ENCODE measurements around the gene FGF18.

The FGF18 gene

DNA sequence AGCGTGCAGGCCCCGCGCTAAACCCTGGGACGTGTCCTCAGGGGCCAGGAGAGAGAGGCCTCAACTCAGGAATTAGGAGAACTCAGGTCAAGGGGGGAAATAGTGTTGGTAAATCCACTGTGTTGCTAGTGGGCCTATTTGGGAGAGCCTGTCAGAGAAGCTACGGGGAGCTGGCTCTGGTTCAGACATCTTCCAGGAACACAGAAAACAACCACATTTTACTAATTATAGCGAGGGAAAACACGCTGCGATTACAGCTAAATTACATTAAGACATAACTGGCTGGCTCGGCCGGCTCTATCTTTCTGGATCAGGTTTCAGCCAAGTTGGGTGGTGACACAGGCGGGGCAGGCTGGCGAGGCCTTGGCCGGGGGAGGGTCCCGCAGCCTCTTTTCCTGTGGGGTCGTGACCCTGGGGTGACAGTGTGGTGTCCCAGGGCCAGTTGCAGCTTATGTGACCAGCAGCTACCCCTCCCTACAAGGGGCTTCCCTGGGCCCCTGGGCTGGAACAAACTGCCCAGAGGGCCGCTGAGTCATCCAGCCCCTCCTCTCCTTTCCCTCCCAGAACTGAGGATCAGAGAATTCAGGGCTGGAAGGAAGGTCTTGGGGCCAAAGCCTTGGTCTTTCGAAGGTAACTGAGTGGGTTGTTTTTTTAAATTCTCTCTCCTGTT is 75.1 kb downstream of the FGF18 start (continued):
- TF ChIP-seq, protein P1, sequence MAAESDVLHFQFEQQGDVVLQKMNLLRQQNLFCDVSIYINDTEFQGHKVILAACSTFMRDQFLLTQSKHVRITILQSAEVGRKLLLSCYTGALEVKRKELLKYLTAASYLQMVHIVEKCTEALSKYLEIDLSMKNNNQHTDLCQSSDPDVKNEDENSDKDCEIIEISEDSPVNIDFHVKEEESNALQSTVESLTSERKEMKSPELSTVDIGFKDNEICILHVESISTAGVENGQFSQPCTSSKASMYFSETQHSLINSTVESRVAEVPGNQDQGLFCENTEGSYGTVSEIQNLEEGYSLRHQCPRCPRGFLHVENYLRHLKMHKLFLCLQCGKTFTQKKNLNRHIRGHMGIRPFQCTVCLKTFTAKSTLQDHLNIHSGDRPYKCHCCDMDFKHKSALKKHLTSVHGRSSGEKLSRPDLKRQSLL (tag by site-specific recombination; IDR thresholded peaks at IDR 0.05) = no peak
- TF ChIP-seq, protein P2, sequence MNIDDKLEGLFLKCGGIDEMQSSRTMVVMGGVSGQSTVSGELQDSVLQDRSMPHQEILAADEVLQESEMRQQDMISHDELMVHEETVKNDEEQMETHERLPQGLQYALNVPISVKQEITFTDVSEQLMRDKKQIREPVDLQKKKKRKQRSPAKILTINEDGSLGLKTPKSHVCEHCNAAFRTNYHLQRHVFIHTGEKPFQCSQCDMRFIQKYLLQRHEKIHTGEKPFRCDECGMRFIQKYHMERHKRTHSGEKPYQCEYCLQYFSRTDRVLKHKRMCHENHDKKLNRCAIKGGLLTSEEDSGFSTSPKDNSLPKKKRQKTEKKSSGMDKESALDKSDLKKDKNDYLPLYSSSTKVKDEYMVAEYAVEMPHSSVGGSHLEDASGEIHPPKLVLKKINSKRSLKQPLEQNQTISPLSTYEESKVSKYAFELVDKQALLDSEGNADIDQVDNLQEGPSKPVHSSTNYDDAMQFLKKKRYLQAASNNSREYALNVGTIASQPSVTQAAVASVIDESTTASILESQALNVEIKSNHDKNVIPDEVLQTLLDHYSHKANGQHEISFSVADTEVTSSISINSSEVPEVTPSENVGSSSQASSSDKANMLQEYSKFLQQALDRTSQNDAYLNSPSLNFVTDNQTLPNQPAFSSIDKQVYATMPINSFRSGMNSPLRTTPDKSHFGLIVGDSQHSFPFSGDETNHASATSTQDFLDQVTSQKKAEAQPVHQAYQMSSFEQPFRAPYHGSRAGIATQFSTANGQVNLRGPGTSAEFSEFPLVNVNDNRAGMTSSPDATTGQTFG (tag by site-specific recombination; IDR thresholded peaks at IDR 0.05; ENCODE audit: borderline replicate concordance) = no peak
- TF ChIP-seq ZNF521 (tag by site-specific recombination; IDR thresholded peaks at IDR 0.05) = no peak
- TF ChIP-seq SP3 (tag by site-specific recombination; IDR thresholded peaks at IDR 0.05) = peak; percentile 46
- no peak for TF ChIP-seq ZNF654 (tag by site-specific recombination; IDR thresholded peaks at IDR 0.05; ENCODE audit: low read depth)
- TF ChIP-seq MYNN (tag by site-specific recombination; IDR thresholded peaks at IDR 0.05; ENCODE audit: borderline replicate concordance) = no peak
- no peak for TF ChIP-seq ZNF677 (tag by site-specific recombination; IDR thresholded peaks at IDR 0.05)
- no peak for TF ChIP-seq ZNF76 (tag by site-specific recombination; IDR thresholded peaks at IDR 0.05; ENCODE audit: borderline replicate concordance, low read depth)
- TF ChIP-seq, protein P3, sequence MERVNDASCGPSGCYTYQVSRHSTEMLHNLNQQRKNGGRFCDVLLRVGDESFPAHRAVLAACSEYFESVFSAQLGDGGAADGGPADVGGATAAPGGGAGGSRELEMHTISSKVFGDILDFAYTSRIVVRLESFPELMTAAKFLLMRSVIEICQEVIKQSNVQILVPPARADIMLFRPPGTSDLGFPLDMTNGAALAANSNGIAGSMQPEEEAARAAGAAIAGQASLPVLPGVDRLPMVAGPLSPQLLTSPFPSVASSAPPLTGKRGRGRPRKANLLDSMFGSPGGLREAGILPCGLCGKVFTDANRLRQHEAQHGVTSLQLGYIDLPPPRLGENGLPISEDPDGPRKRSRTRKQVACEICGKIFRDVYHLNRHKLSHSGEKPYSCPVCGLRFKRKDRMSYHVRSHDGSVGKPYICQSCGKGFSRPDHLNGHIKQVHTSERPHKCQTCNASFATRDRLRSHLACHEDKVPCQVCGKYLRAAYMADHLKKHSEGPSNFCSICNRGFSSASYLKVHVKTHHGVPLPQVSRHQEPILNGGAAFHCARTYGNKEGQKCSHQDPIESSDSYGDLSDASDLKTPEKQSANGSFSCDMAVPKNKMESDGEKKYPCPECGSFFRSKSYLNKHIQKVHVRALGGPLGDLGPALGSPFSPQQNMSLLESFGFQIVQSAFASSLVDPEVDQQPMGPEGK (tag by site-specific recombination; IDR thresholded peaks at IDR 0.05) = peak; percentile 93
- TF ChIP-seq SCRT1 (tag by site-specific recombination; IDR thresholded peaks at IDR 0.05; ENCODE audit: borderline replicate concordance) = no peak
- no peak for TF ChIP-seq ZNF558 (tag by site-specific recombination; IDR thresholded peaks at IDR 0.05)
- TF ChIP-seq, protein P4, sequence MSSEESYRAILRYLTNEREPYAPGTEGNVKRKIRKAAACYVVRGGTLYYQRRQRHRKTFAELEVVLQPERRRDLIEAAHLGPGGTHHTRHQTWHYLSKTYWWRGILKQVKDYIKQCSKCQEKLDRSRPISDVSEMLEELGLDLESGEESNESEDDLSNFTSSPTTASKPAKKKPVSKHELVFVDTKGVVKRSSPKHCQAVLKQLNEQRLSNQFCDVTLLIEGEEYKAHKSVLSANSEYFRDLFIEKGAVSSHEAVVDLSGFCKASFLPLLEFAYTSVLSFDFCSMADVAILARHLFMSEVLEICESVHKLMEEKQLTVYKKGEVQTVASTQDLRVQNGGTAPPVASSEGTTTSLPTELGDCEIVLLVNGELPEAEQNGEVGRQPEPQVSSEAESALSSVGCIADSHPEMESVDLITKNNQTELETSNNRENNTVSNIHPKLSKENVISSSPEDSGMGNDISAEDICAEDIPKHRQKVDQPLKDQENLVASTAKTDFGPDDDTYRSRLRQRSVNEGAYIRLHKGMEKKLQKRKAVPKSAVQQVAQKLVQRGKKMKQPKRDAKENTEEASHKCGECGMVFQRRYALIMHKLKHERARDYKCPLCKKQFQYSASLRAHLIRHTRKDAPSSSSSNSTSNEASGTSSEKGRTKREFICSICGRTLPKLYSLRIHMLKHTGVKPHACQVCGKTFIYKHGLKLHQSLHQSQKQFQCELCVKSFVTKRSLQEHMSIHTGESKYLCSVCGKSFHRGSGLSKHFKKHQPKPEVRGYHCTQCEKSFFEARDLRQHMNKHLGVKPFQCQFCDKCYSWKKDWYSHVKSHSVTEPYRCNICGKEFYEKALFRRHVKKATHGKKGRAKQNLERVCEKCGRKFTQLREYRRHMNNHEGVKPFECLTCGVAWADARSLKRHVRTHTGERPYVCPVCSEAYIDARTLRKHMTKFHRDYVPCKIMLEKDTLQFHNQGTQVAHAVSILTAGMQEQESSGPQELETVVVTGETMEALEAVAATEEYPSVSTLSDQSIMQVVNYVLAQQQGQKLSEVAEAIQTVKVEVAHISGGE (tag by site-specific recombination; conservative IDR thresholded peaks at IDR 0.05; ENCODE audit: low read depth) = no peak
- no peak for TF ChIP-seq ZNF350 (tag by site-specific recombination; IDR thresholded peaks at IDR 0.05)
- TF ChIP-seq ZNF223 (tag by site-specific recombination; IDR thresholded peaks at IDR 0.05) = peak; percentile 77
- TF ChIP-seq HOXA7 (CRISPR knock-in tag; IDR thresholded peaks at IDR 0.05; ENCODE audit: borderline replicate concordance) = no peak
- TF ChIP-seq ZNF274 (IDR thresholded peaks at IDR 0.05; ENCODE audit: low read length) = no peak
- no peak for TF ChIP-seq ZNF274 (tag by site-specific recombination; IDR thresholded peaks at IDR 0.05; ENCODE audit: borderline replicate concordance)
- TF ChIP-seq ZNF19 (tag by site-specific recombination; IDR thresholded peaks at IDR 0.05; ENCODE audit: low read depth) = no peak
- TF ChIP-seq ZFP41 (tag by site-specific recombination; IDR thresholded peaks at IDR 0.05; ENCODE audit: borderline replicate concordance) = no peak
- no peak for TF ChIP-seq ZFHX2 (tag by site-specific recombination; conservative IDR thresholded peaks at IDR 0.05)
- TF ChIP-seq ZBTB7A (tag by site-specific recombination; IDR thresholded peaks at IDR 0.05; ENCODE audit: low read depth) = no peak; the same call in 1 of the 2 replicates
- TF ChIP-seq, protein P5, sequence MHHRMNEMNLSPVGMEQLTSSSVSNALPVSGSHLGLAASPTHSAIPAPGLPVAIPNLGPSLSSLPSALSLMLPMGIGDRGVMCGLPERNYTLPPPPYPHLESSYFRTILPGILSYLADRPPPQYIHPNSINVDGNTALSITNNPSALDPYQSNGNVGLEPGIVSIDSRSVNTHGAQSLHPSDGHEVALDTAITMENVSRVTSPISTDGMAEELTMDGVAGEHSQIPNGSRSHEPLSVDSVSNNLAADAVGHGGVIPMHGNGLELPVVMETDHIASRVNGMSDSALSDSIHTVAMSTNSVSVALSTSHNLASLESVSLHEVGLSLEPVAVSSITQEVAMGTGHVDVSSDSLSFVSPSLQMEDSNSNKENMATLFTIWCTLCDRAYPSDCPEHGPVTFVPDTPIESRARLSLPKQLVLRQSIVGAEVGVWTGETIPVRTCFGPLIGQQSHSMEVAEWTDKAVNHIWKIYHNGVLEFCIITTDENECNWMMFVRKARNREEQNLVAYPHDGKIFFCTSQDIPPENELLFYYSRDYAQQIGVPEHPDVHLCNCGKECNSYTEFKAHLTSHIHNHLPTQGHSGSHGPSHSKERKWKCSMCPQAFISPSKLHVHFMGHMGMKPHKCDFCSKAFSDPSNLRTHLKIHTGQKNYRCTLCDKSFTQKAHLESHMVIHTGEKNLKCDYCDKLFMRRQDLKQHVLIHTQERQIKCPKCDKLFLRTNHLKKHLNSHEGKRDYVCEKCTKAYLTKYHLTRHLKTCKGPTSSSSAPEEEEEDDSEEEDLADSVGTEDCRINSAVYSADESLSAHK (tag by site-specific recombination; IDR thresholded peaks at IDR 0.05) = no peak
- TF ChIP-seq ZNF423 (tag by site-specific recombination; IDR thresholded peaks at IDR 0.05) = no peak
- peak; percentile 61 for TF ChIP-seq KLF1 (tag by site-specific recombination; IDR thresholded peaks at IDR 0.05)
- peak; percentile 58; the same call in 1 of the 2 replicates for TF ChIP-seq ZEB2 (tag by site-specific recombination; IDR thresholded peaks at IDR 0.05)
- no peak for TF ChIP-seq GLI4 (tag by site-specific recombination; IDR thresholded peaks at IDR 0.05)
- TF ChIP-seq, protein P6, sequence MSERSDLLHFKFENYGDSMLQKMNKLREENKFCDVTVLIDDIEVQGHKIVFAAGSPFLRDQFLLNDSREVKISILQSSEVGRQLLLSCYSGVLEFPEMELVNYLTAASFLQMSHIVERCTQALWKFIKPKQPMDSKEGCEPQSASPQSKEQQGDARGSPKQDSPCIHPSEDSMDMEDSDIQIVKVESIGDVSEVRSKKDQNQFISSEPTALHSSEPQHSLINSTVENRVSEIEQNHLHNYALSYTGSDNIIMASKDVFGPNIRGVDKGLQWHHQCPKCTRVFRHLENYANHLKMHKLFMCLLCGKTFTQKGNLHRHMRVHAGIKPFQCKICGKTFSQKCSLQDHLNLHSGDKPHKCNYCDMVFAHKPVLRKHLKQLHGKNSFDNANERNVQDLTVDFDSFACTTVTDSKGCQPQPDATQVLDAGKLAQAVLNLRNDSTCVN (tag by site-specific recombination; optimal IDR thresholded peaks at IDR 0.05) = no peak
